ENCODE measurements around the gene PC. TPM values are rescaled to one million over a fixed set of nuclear protein-coding genes. Genes with fewer than 3 reads are reported as not detected.

PC gene
- total and polyA plus RNA-seq, 2 donors (not counting 3 experiments of a cell fraction or from before 2014, with no cell fraction given), result 5.5 to 17.5 TPM

DNA sequence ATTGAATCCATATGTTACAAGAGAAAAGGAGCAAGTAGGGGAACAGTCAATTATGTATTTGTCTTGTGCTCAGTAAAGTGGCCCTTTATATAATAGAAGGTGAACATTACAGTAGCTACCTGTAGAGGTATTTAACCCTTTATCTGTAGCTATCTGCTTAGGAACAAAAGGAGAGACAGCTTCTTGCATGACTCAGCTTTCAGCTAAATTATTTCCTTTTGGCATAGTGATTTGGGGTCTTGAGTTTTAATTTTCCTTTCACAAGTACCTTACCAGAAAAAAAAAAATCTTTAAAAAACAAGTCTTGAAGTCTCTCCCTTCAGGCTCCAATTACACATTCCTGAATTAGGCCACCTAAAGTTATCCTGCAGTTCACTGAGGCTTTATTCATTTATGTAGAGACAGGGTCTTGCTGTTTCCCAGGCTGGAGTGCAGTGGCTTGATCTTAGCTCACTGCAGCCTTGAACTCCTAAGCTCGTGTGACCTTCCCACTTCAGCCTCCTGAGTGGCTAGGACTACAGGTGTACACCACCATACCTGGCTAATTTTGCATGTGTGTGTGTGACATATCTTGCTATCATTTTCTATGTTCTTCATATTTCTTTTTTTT lies 147.5 kb downstream of the PC start:
- Histone ChIP-seq H3K27me3 (ENCODE audit: control insufficient read depth in 2 of 2, insufficient read depth in 2 of 2, low read length in 2 of 2) (no peaks in the 10 kb centered on the region), H3K27ac (ENCODE audit: insufficient read depth, low read depth, low read length) (no peak overlapping the region), H3K79me2 (ENCODE audit: control insufficient read depth, insufficient read depth, low read length) (no peaks in the 10 kb centered on the region), H2AFZ (ENCODE audit: low read depth, low read length) (no peak overlapping the region), H4K20me1 (replicated peaks; ENCODE audit: control insufficient read depth, extremely low read depth, insufficient read depth, low read length) (no peaks in the 10 kb centered on the region), H3K4me1 (ENCODE audit: control insufficient read depth, extremely low read depth, insufficient read depth, low read length) (peaks cover 9% of the 10 kb centered on the region), H3K4me2 (ENCODE audit: insufficient read depth, low read length) (no peak overlapping the region), H3K4me3 (replicated peaks in 1 of 3; ENCODE audit: insufficient read depth in 1 of 3, low read depth in 1 of 3, low read length in 3 of 3) (no peak overlapping the region), H3K9me1 (replicated peaks; ENCODE audit: control insufficient read depth, extremely low read depth, insufficient read depth, low read length) (no peaks in the 10 kb centered on the region), H3K9me3 (replicated peaks; ENCODE audit: control insufficient read depth, insufficient read depth, low read length) (no peaks in the 10 kb centered on the region), H3K36me3 (ENCODE audit: control insufficient read depth in 2 of 2, extremely low read depth in 1 of 2, insufficient read depth in 2 of 2, low read length in 2 of 2) (peaks cover 0 to 2% of the 10 kb centered on the region in 2 experiments), H3K9ac (replicated peaks; ENCODE audit: extremely low read depth, insufficient read depth, low read length) (no peak overlapping the region)
- POLR2A ChIA-PET, result no interaction called here
- DNase-seq (ENCODE audit: low read depth, low spot score) (no peak), FAIRE-seq (no peak)
- CTCF ChIA-PET, result no interaction called here
- intact Hi-C loops (cut with micrococcal nuclease) (loop anchor here (5.0 kb wide), 1 partner anchor 43 kb away; no protein-coding TSS in a partner anchor), dilution Hi-C loops (cut with MboI; ENCODE audit: extremely low pct_ligation_motif_present, low sequenced_read_pairs) (no loop called here)
- TF ChIP-seq MYC (IDR thresholded peaks at IDR 0.05; ENCODE audit: low read depth, low read length) (no peak), JUN (IDR thresholded peaks at IDR 0.05; ENCODE audit: borderline replicate concordance, insufficient read depth, insufficient read length, low read depth) (no peak), FOS (IDR thresholded peaks at IDR 0.05; ENCODE audit: borderline replicate concordance, insufficient read depth, low read length) (no peak), POLR2A (IDR thresholded peaks at IDR 0.05; ENCODE audit: low read depth, low read length) (no peak), GATA2 (IDR thresholded peaks at IDR 0.05; ENCODE audit: insufficient read depth, insufficient read length, low read depth, low read length) (no peak), MAX (IDR thresholded peaks at IDR 0.05; ENCODE audit: insufficient read depth, insufficient read length) (no peak), EZH2 (IDR thresholded peaks at IDR 0.05; ENCODE audit: borderline replicate concordance, low read depth, low read length, severe bottlenecking) (no peak), POLR2AphosphoS5 (IDR thresholded peaks at IDR 0.05; ENCODE audit: insufficient read depth, low read depth, low read length) (no peak), CTCF (IDR thresholded peaks at IDR 0.05; ENCODE audit: extremely low read depth in 1 of 2, insufficient read depth in 1 of 2, low read depth in 1 of 2, low read length in 2 of 2) (no peak)
- BruUV-seq (replicated peaks), result no TSS peak

Data from endothelial cell of umbilical vein (primary cell).